IMR-90 (cell line): ENCODE measurements around the gene MYO1F. TPM values are rescaled to one million over a fixed set of nuclear protein-coding genes. Genes with fewer than 3 reads are reported as not detected.
A peak's percentile ranks its signal among the peaks of the same experiment; 100 is the strongest.

ENCODE experiments used
- ATAC-seq: fragments of 200-7000 bp; cut with Tn5 transposase; 2 replicates; pipeline ENCODE4 v1.9.1; 2020; ENCODE audit warnings: low read depth, mild to moderate bottlenecking, moderate library complexity
- BruUV-seq: library from RNA; stranded (reverse); fragments of 400-500 nt; replicated peaks from 2 replicates; lab custom pipeline; 2021; lab: Mats Ljungman, UMichigan
- CTCF ChIA-PET: fragments of 300-600 bp; formaldehyde crosslinking; extraction: SDS; loops from one replicate; lab custom pipeline; 2021; ENCODE audit warnings: antibody characterized with exemption; lab: Yijun Ruan, JAX
- POLR2A ChIA-PET: fragments of 300-600 bp; sonication (Branson Sonifier 250); formaldehyde crosslinking; loops from one replicate; lab custom pipeline; 2022; ENCODE audit warnings: antibody characterized with exemption; ENCODE audit not compliant: unreplicated experiment; lab: Charles Lee
- DNase-seq: peaks from one replicate; pipeline ENCODE4 v3.0.0; 2013
- H2AFZ ChIP-seq: replicated peaks from 2 replicates; pipeline ENCODE3; 2013; ENCODE audit warnings: low read length, mild to moderate bottlenecking; ENCODE audit not compliant: poor library complexity
- H2AK5ac ChIP-seq: 2 replicates; pipeline ENCODE4 v1.6.1; 2013; ENCODE audit warnings: low read depth, low read length, inconsistent platforms
- H2AK9ac ChIP-seq: replicated peaks from 2 replicates; pipeline ENCODE3; 2013; ENCODE audit warnings: mild to moderate bottlenecking, low read depth, low read length, moderate library complexity; ENCODE audit not compliant: poor library complexity
- H2BK120ac ChIP-seq: 2 replicates; pipeline ENCODE4 v1.6.1; 2013; ENCODE audit warnings: low read depth, low read length, inconsistent platforms
- H2BK15ac ChIP-seq: 3 replicates; pipeline ENCODE4 v1.6.1; 2013; ENCODE audit warnings: low read depth, low read length, inconsistent platforms
- H2BK20ac ChIP-seq: 2 replicates; pipeline ENCODE4 v1.6.1; 2013; ENCODE audit warnings: low read depth, mild to moderate bottlenecking, inconsistent platforms, low read length, moderate library complexity
- H2BK5ac ChIP-seq: 2 replicates; pipeline ENCODE4 v1.6.1; 2013; ENCODE audit warnings: mild to moderate bottlenecking, low read depth, low read length, inconsistent platforms; ENCODE audit not compliant: poor library complexity, severe bottlenecking
- H3K14ac ChIP-seq: replicated peaks from 2 replicates; pipeline ENCODE4 v1.6.1; 2013; ENCODE audit warnings: low read depth, low read length, inconsistent platforms
- H3K18ac ChIP-seq: 2 replicates; pipeline ENCODE4 v1.6.1; 2013; ENCODE audit warnings: low read depth, low read length, control low read depth
- H3K23ac ChIP-seq: 2 replicates; pipeline ENCODE4 v1.6.1; 2013; ENCODE audit warnings: low read depth, low read length, inconsistent platforms
- H3K27ac ChIP-seq: 2 replicates; pipeline ENCODE4 v1.5.1; 2013; ENCODE audit warnings: mild to moderate bottlenecking, control low read depth, low read length; ENCODE audit not compliant: insufficient read depth
- H3K27me3 ChIP-seq: 2 replicates; pipeline ENCODE4 v1.6.1; 2013; ENCODE audit warnings: low read length; ENCODE audit not compliant: control insufficient read depth, insufficient read depth
- H3K36me3 ChIP-seq: 2 replicates; pipeline ENCODE4 v1.6.1; 2013; ENCODE audit warnings: low read length, mixed read lengths; ENCODE audit not compliant: control insufficient read depth, insufficient read depth
- H3K4ac ChIP-seq: 2 replicates; pipeline ENCODE4 v1.6.1; 2013; ENCODE audit warnings: low read depth, low read length, inconsistent platforms
- H3K4me1 ChIP-seq: 2 replicates; pipeline ENCODE4 v1.6.1; 2013; ENCODE audit warnings: low read length, mixed read lengths; ENCODE audit not compliant: control insufficient read depth, insufficient read depth
- H3K4me2 ChIP-seq: 2 replicates; pipeline ENCODE4 v1.6.1; 2013; ENCODE audit warnings: low read depth, mild to moderate bottlenecking, control low read depth, low read length, moderate library complexity
- H3K4me3 ChIP-seq: 2 replicates; pipeline ENCODE4 v1.5.1; 2013; ENCODE audit warnings: low read depth, mild to moderate bottlenecking, control low read depth, low read length, moderate library complexity; ENCODE audit not compliant: insufficient read depth
- H3K56ac ChIP-seq: 2 replicates; pipeline ENCODE4 v1.6.1; 2013; ENCODE audit warnings: low read length, inconsistent platforms; ENCODE audit not compliant: insufficient read depth; ENCODE audit errors: extremely low read depth
- H3K79me1 ChIP-seq, 2 experiments: 2 replicates each; pipeline ENCODE4 v1.6.1; 2013; ENCODE audit warnings: low read length in 2 of 2, inconsistent platforms in 1 of 2, low read depth in 1 of 2
- H3K9ac ChIP-seq: 2 replicates; pipeline ENCODE4 v1.6.1; 2013; ENCODE audit warnings: low read depth, low read length, control low read depth
- H3K9me1 ChIP-seq: 2 replicates; pipeline ENCODE4 v1.6.1; 2013; ENCODE audit warnings: low read length, inconsistent platforms; ENCODE audit not compliant: insufficient read depth
- H3K9me3 ChIP-seq: 2 replicates; pipeline ENCODE4 v1.6.1; 2013; ENCODE audit warnings: low read length; ENCODE audit not compliant: control insufficient read depth, insufficient read depth
- H4K20me1 ChIP-seq: 2 replicates; pipeline ENCODE4 v1.6.1; 2013; ENCODE audit warnings: low read length, inconsistent platforms; ENCODE audit not compliant: insufficient read depth
- H4K5ac ChIP-seq: 2 replicates; pipeline ENCODE4 v1.6.1; 2013; ENCODE audit warnings: mild to moderate bottlenecking, low read depth, low read length, control low read depth
- H4K8ac ChIP-seq, 2 experiments: 2 replicates each; pipeline ENCODE4 v1.6.1; 2013; ENCODE audit warnings: low read depth in 2 of 2, low read length in 2 of 2, control low read depth in 1 of 2, inconsistent platforms in 1 of 2
- H4K91ac ChIP-seq: 2 replicates; pipeline ENCODE4 v1.6.1; 2013; ENCODE audit warnings: low read depth, low read length, inconsistent platforms; ENCODE audit not compliant: insufficient read depth
- BHLHE40 ChIP-seq: fragments of 150-350 bp; IDR thresholded peaks from 2 replicates; pipeline ENCODE4 v1.6.1; 2016; ENCODE audit warnings: mild to moderate bottlenecking, low read depth, low read length
- CEBPB ChIP-seq: IDR thresholded peaks from 2 replicates; pipeline ENCODE4 v1.6.1; 2012; ENCODE audit warnings: low read depth, low read length, improper control_type of control experiment
- CHD1 ChIP-seq: IDR thresholded peaks from 2 replicates; pipeline ENCODE4 v1.6.1; 2012; ENCODE audit warnings: low read depth, low read length, improper control_type of control experiment
- CTCF ChIP-seq: conservative IDR thresholded peaks from 2 replicates; pipeline ENCODE4 v1.5.1; 2012; ENCODE audit warnings: mild to moderate bottlenecking, low read depth, low read length, improper control_type of control experiment
- FOS ChIP-seq: fragments of 150-350 bp; IDR thresholded peaks from 2 replicates; pipeline ENCODE4 v1.6.1; 2016; ENCODE audit warnings: low read depth, low read length
- MAFK ChIP-seq: IDR thresholded peaks from 2 replicates; pipeline ENCODE4 v1.6.1; 2012; ENCODE audit warnings: low read depth, low read length, improper control_type of control experiment
- MAZ ChIP-seq: IDR thresholded peaks from 2 replicates; pipeline ENCODE4 v1.6.1; 2012; ENCODE audit warnings: low read depth, mild to moderate bottlenecking, low read length, improper control_type of control experiment, moderate library complexity, borderline replicate concordance
- MXI1 ChIP-seq: IDR thresholded peaks from 2 replicates; pipeline ENCODE4 v1.6.1; 2012; ENCODE audit warnings: low read depth, mild to moderate bottlenecking, low read length, moderate library complexity, borderline replicate concordance
- NFE2L2 ChIP-seq: fragments of 150-350 bp; IDR thresholded peaks from 2 replicates; pipeline ENCODE4 v1.6.1; 2016; ENCODE audit warnings: low read depth, mild to moderate bottlenecking, low read length
- POLR2A ChIP-seq: IDR thresholded peaks from 2 replicates; pipeline ENCODE4 v1.6.1; 2012; ENCODE audit warnings: mild to moderate bottlenecking, low read depth, low read length
- RAD21 ChIP-seq: IDR thresholded peaks from 2 replicates; pipeline ENCODE4 v1.6.1; 2012; ENCODE audit warnings: low read length, improper control_type of control experiment
- RCOR1 ChIP-seq: IDR thresholded peaks from 2 replicates; pipeline ENCODE4 v1.6.1; 2012; ENCODE audit warnings: mild to moderate bottlenecking, low read length, improper control_type of control experiment; ENCODE audit not compliant: insufficient replicate concordance
- RFX5 ChIP-seq: IDR thresholded peaks from 2 replicates; pipeline ENCODE4 v1.8.0; 2012; ENCODE audit warnings: low read depth, mild to moderate bottlenecking, low read length, moderate library complexity
- SMC3 ChIP-seq: fragments of 150-350 bp; IDR thresholded peaks from 2 replicates; pipeline ENCODE4 v1.6.1; 2016; ENCODE audit warnings: low read depth, mild to moderate bottlenecking, antibody characterized with exemption, low read length, moderate library complexity
- USF2 ChIP-seq: fragments of 150-350 bp; IDR thresholded peaks from 2 replicates; pipeline ENCODE4 v1.6.1; 2017; ENCODE audit warnings: mild to moderate bottlenecking, antibody characterized with exemption, low read length, low read depth
- WGBS, 2 experiments: methylation state at CpG; one replicate each; pipeline versions ENCODE4 v1.1.5 to v1.1.7; 2013; ENCODE audit warnings: missing lambda C conversion rate in 2 of 2; ENCODE audit not compliant: insufficient read length in 1 of 2; ENCODE audit errors: extremely low coverage in 2 of 2; 5-methylcytosine and 5-hydroxymethylcytosine counted together
- dilution Hi-C: fragments of 300-500 bp; cut with HindIII; formaldehyde crosslinking; loops from one replicate; pipeline ENCODE4 v1.14.3; 2018; ENCODE audit warnings: low sequenced_read_pairs; ENCODE audit not compliant: unreplicated experiment
- in situ Hi-C: fragments of 300-500 bp; cut with MboI; formaldehyde crosslinking; loops from 3 replicates; pipeline ENCODE4 v1.14.3; 2019; ENCODE audit warnings: low sequenced_read_pairs, inconsistent platforms, mixed read lengths
- intact Hi-C: fragments of 100-400 bp; cut with micrococcal nuclease; formaldehyde crosslinking; loops from 2 replicates; pipeline ENCODE4 v1.10.0; 2022
- polyA plus RNA-seq, 3 experiments: library from polyadenylated mRNA; depleted of rRNA; stranded (reverse); fragments of >200 nt; gene quantifications; 2 replicates each; pipeline ENCODE4 v1.2.3, GENCODE V29; 2012; ENCODE audit warnings: low replicate concordance in 1 of 3
- total RNA-seq: library from RNA; depleted of rRNA; stranded (reverse); fragments of >200 nt; gene quantifications from 2 replicates; pipeline ENCODE4 v1.2.3, GENCODE V29; 2012
- TF ChIP-seq, protein P1 (sequence below): fragments of 150-350 bp; IDR thresholded peaks from 2 replicates; pipeline ENCODE4 v1.6.1; 2016; ENCODE audit warnings: low read depth, mild to moderate bottlenecking, low read length, moderate library complexity, borderline replicate concordance

The MYO1F gene
- total and polyA plus RNA-seq, 2 of the 4 experiments (the other 2 are of a cell fraction) = 0.14 to 0.18 TPM

DNA sequence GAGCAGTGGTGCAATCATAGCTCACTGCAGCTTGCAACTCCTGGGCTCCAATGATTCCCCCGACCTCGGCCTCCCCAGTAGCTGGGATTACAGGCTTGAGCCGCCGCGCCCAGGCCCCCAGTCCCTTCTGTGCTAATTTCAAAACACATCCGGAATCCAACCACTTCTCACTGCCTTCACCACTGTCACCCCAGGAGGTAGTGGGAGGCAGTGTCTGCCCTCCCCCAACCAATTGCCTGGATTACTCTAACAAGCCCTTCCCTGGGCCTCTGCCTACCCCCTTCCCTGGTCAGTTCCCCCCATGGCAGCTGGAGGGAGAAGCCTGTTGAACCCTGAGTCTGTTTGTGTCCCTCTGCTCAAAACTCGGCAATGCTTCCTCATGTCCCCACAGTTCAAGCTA, 77.1 kb downstream of the MYO1F start:
- ATAC-seq (peak; percentile 24), DNase-seq (no peak)
- H3K4me3 ChIP-seq = no peak overlapping the region
- H3K4me1 ChIP-seq = no peaks in the 10 kb centered on the region; the same call in 1 of the 2 replicates
- H3K36me3 ChIP-seq = no peaks in the 10 kb centered on the region
- BruUV-seq = no TSS peak
- H3K9me1 ChIP-seq = peaks cover 3% of the 10 kb centered on the region; the same call in 1 of the 2 replicates
- no peak overlapping the region for H2BK5ac ChIP-seq
- no peaks in the 10 kb centered on the region for H4K20me1 ChIP-seq
- H3K79me1 ChIP-seq = no peaks in the 10 kb centered on the region
- no peak overlapping the region for H2BK120ac ChIP-seq
- no peak overlapping the region for H3K18ac ChIP-seq
- POLR2A ChIA-PET = interaction anchor here (0.6 kb wide), 1 partner anchor 14 kb away, joined by 4 read pairs; the partner anchor contains the start of gene ZNF414
- CTCF ChIA-PET = interaction anchor here (0.5 kb wide), 1 partner anchor 234 kb away, joined by 3 read pairs; no protein-coding TSS in a partner anchor
- H2AFZ ChIP-seq = peak overlapping the region; percentile 51
- intact Hi-C loops (no loop called here), dilution Hi-C loops (no loop called here), in situ Hi-C loops (no loop called here)
- H2BK20ac ChIP-seq = no peak overlapping the region
- no peak overlapping the region for H3K9ac ChIP-seq
- no peak overlapping the region for H2BK15ac ChIP-seq
- no peak overlapping the region for H3K56ac ChIP-seq
- H4K8ac ChIP-seq = no peak overlapping the region
- no peaks in the 10 kb centered on the region for H3K9me3 ChIP-seq
- no peak overlapping the region for H3K4me2 ChIP-seq
- no peaks in the 10 kb centered on the region for H3K27me3 ChIP-seq
- H2AK5ac ChIP-seq = no peak overlapping the region
- no peak overlapping the region for H3K14ac ChIP-seq
- H2AK9ac ChIP-seq = peak overlapping the region; percentile 5
- WGBS, 2 experiments = 47% methylated on average over 3 of the region's 7 CpGs; no CpG with 5 or more reads in 1 of the 2 experiments
- H4K91ac ChIP-seq = no peak overlapping the region
- no peak overlapping the region for H3K4ac ChIP-seq
- H3K23ac ChIP-seq = no peak overlapping the region
- no peak overlapping the region for H3K27ac ChIP-seq
- TF ChIP-seq SMC3 = no peak
- TF ChIP-seq RFX5 = no peak
- TF ChIP-seq MAFK = no peak
- TF ChIP-seq CEBPB = no peak
- TF ChIP-seq CHD1 = no peak
- no peak for TF ChIP-seq RAD21
- TF ChIP-seq NFE2L2 = no peak
- no peak for TF ChIP-seq MXI1
- no peak for TF ChIP-seq FOS
- TF ChIP-seq RCOR1 = no peak
- TF ChIP-seq POLR2A = no peak
- TF ChIP-seq USF2 = no peak
- no peak for TF ChIP-seq CTCF
- no peak for TF ChIP-seq BHLHE40
- TF ChIP-seq, protein P1, sequence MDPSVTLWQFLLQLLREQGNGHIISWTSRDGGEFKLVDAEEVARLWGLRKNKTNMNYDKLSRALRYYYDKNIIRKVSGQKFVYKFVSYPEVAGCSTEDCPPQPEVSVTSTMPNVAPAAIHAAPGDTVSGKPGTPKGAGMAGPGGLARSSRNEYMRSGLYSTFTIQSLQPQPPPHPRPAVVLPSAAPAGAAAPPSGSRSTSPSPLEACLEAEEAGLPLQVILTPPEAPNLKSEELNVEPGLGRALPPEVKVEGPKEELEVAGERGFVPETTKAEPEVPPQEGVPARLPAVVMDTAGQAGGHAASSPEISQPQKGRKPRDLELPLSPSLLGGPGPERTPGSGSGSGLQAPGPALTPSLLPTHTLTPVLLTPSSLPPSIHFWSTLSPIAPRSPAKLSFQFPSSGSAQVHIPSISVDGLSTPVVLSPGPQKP = no peak
- no peak for TF ChIP-seq MAZ
- no peak overlapping the region for H4K5ac ChIP-seq
